ENCODE results near the gene DHRSX.
"Not testable (repeated sequence)": the region's sequence is repeated elsewhere in the genome, so short reads cannot be mapped to it uniquely, and the experiment has no call there.

DHRSX gene

GRCh38 chrX:2519638-2520037 is 18.9 kb upstream of the DHRSX start:
- DNase-seq = not testable (repeated sequence)

- no peak for DNase-seq
These were observed 16.3 kb upstream of the DHRSX start for GRCh38 chrX:2517055-2517454.

GRCh38 chrX:2516623-2517022 is 15.8 kb upstream of the DHRSX start:
- DNase-seq = no peak

- DNase-seq = no peak
These were observed 13.4 kb upstream of the DHRSX start for GRCh38 chrX:2514131-2514530.

- DNase-seq = no peak
These were observed 12.4 kb upstream of the DHRSX start for GRCh38 chrX:2513121-2513664.

- DNase-seq = no peak
These were observed 11.7 kb upstream of the DHRSX start for GRCh38 chrX:2512501-2512900.

- DNase-seq = no peak
These were observed 10.6 kb upstream of the DHRSX start for GRCh38 chrX:2511326-2511725.

GRCh38 chrX:2508648-2509335 is 8.0 kb upstream of the DHRSX start:
- no peak for DNase-seq

GRCh38 chrX:2507904-2508627 is 7.3 kb upstream of the DHRSX start:
- DNase-seq = no peak

GRCh38 chrX:2507196-2507595 is 6.4 kb upstream of the DHRSX start:
- no peak for DNase-seq

- DNase-seq = not testable (repeated sequence)
These were observed 4.6 kb upstream of the DHRSX start for GRCh38 chrX:2505341-2505740.

- no peak for DNase-seq
These were observed 4.0 kb upstream of the DHRSX start for GRCh38 chrX:2504706-2505332.

GRCh38 chrX:2503591-2504500 is 3.1 kb upstream of the DHRSX start:
- no peak for DNase-seq

GRCh38 chrX:2502668-2503519 is 2.1 kb upstream of the DHRSX start:
- no peak for DNase-seq

- DNase-seq = no peak
These were observed 1.4 kb upstream of the DHRSX start for GRCh38 chrX:2502120-2502667.

- no peak for DNase-seq
These were observed 855 bp upstream of the DHRSX start for GRCh38 chrX:2501559-2502102.

GRCh38 chrX:2500091-2500802 is 529 bp downstream of the DHRSX start:
- peak; percentile 45 to 57 for DNase-seq

GRCh38 chrX:2499507-2499906 is 1.3 kb downstream of the DHRSX start:
- no peak for DNase-seq

GRCh38 chrX:2498781-2499302 is 1.9 kb downstream of the DHRSX start:
- DNase-seq = no peak
